Endothelial cell (in vitro differentiated cells): ENCODE measurements around the gene PAM. TPM values are rescaled to one million over a fixed set of nuclear protein-coding genes. Genes with fewer than 3 reads are reported as not detected.

Experiments used
- DNase-seq: peaks from one replicate; pipeline ENCODE4 v3.0.0; 2021; ENCODE audit warnings: low spot score
- H3K27ac Mint-ChIP-seq: one replicate; pipeline ENCODE4 v1.8.0; 2021; ENCODE audit warnings: mixed read lengths, inconsistent platforms; ENCODE audit not compliant: unreplicated experiment
- H3K27me3 Mint-ChIP-seq: one replicate; pipeline ENCODE4 v1.8.0; 2021; ENCODE audit warnings: mild to moderate bottlenecking, moderate library complexity, mixed read lengths, inconsistent platforms; ENCODE audit not compliant: unreplicated experiment
- H3K36me3 Mint-ChIP-seq: one replicate; pipeline ENCODE4 v1.8.0; 2021; ENCODE audit warnings: mild to moderate bottlenecking, low read depth, mixed read lengths, inconsistent platforms; ENCODE audit not compliant: unreplicated experiment
- H3K4me1 Mint-ChIP-seq: one replicate; pipeline ENCODE4 v1.8.0; 2021; ENCODE audit warnings: mild to moderate bottlenecking, mixed read lengths, inconsistent platforms; ENCODE audit not compliant: unreplicated experiment
- H3K4me3 Mint-ChIP-seq: one replicate; pipeline ENCODE4 v1.8.0; 2021; ENCODE audit warnings: mild to moderate bottlenecking, mixed read lengths, inconsistent platforms; ENCODE audit not compliant: unreplicated experiment
- H3K9me3 Mint-ChIP-seq: one replicate; pipeline ENCODE4 v1.8.0; 2021; ENCODE audit warnings: mixed read lengths, inconsistent platforms; ENCODE audit not compliant: unreplicated experiment
- CTCF ChIP-seq: fragments of 200-600 bp; sonication (generic); IDR thresholded peaks from one replicate; pipeline ENCODE4 v1.5.0; 2021; ENCODE audit warnings: antibody characterized with exemption; ENCODE audit not compliant: unreplicated experiment
- total RNA-seq: library from RNA; stranded (reverse); fragmentation: NEBNext Ultra II Directional; extraction: Animal tissue kit (Norgen Biotek cat#: 25700); gene quantifications from one replicate; pipeline ENCODE4 v1.2.1, GENCODE V29; 2021; ENCODE audit not compliant: unreplicated experiment

The PAM gene
- total RNA-seq, 1 donor from 2014 or later: 255 TPM

GRCh38 chr5:102969641-102970040, 214.5 kb downstream of the PAM start:
- H3K36me3 Mint-ChIP-seq: peaks cover 11% of the 10 kb centered on the region
- DNase-seq: no peak
- no peaks in the 10 kb centered on the region for H3K27me3 Mint-ChIP-seq
- H3K27ac Mint-ChIP-seq: peak overlapping the region; percentile 28
- H3K4me3 Mint-ChIP-seq: no peak overlapping the region
- no peaks in the 10 kb centered on the region for H3K4me1 Mint-ChIP-seq
- TF ChIP-seq CTCF: no peak
- H3K9me3 Mint-ChIP-seq: no peaks in the 10 kb centered on the region

- DNase-seq: no peak
- H3K4me1 Mint-ChIP-seq: no peaks in the 10 kb centered on the region
These were observed 216.7 kb downstream of the PAM start for GRCh38 chr5:102971676-102972293.

GRCh38 chr5:102974177-102974576, 219.1 kb downstream of the PAM start:
- Mint-ChIP-seq H3K9me3 (no peaks in the 10 kb centered on the region), H3K27ac (no peak overlapping the region), H3K27me3 (no peaks in the 10 kb centered on the region), H3K36me3 (peaks cover 4% of the 10 kb centered on the region), H3K4me3 (no peak overlapping the region), H3K4me1 (no peaks in the 10 kb centered on the region)
- no peak for TF ChIP-seq CTCF
- no peak for DNase-seq

More at GRCh38 chr5:102971676-102972293, 216.7 kb downstream of the PAM start:
- H3K27me3 Mint-ChIP-seq: no peaks in the 10 kb centered on the region
- TF ChIP-seq CTCF: no peak
- H3K36me3 Mint-ChIP-seq: peaks cover 11% of the 10 kb centered on the region
- no peak overlapping the region for H3K4me3 Mint-ChIP-seq
- no peaks in the 10 kb centered on the region for H3K9me3 Mint-ChIP-seq
- no peak overlapping the region for H3K27ac Mint-ChIP-seq

- TF ChIP-seq CTCF: no peak
- no peak for DNase-seq
- H3K27me3 Mint-ChIP-seq: no peaks in the 10 kb centered on the region
- H3K4me3 Mint-ChIP-seq: no peak overlapping the region
- no peaks in the 10 kb centered on the region for H3K36me3 Mint-ChIP-seq
- H3K4me1 Mint-ChIP-seq: no peaks in the 10 kb centered on the region
- no peak overlapping the region for H3K27ac Mint-ChIP-seq
- no peaks in the 10 kb centered on the region for H3K9me3 Mint-ChIP-seq
These were observed 219.9 kb downstream of the PAM start for GRCh38 chr5:102975045-102975444.

- Mint-ChIP-seq H3K36me3 (no peaks in the 10 kb centered on the region), H3K27ac (no peak overlapping the region), H3K9me3 (no peaks in the 10 kb centered on the region), H3K4me3 (no peak overlapping the region), H3K27me3 (no peaks in the 10 kb centered on the region), H3K4me1 (no peaks in the 10 kb centered on the region)
- DNase-seq: no peak
- no peak for TF ChIP-seq CTCF
These were observed 220.5 kb downstream of the PAM start for GRCh38 chr5:102975457-102976182.
